GM10266 (cell line): ENCODE data around the gene BRMS1.
A peak's percentile ranks its signal among the peaks of the same experiment; 100 is the strongest.

ENCODE experiments used
- DNase-seq: peaks from one replicate; pipeline ENCODE4 v3.0.0; 2012; ENCODE audit errors: extremely low spot score
- CTCF ChIP-seq: IDR thresholded peaks from 2 replicates; pipeline ENCODE4 v1.5.1; 2012; ENCODE audit warnings: mild to moderate bottlenecking, low read depth; ENCODE audit not compliant: control insufficient read depth, insufficient read depth; ENCODE audit errors: missing control alignments

BRMS1 gene

GRCh38 chr11:66365711-66366619, 21.1 kb upstream of the BRMS1 start:
- peak; percentile 7 for DNase-seq
- TF ChIP-seq CTCF: no peak

GRCh38 chr11:66365166-66365565, 20.3 kb upstream of the BRMS1 start:
- no peak for DNase-seq
- no peak for TF ChIP-seq CTCF

GRCh38 chr11:66363805-66364535, 19.1 kb upstream of the BRMS1 start:
- TF ChIP-seq CTCF: peak; percentile 87
- DNase-seq: peak; percentile 81

- TF ChIP-seq CTCF: no peak
- no peak for DNase-seq
These were observed 18.3 kb upstream of the BRMS1 start for GRCh38 chr11:66363187-66363601.

GRCh38 chr11:66362481-66363147, 17.7 kb upstream of the BRMS1 start:
- no peak for DNase-seq

GRCh38 chr11:66361502-66361941, 16.6 kb upstream of the BRMS1 start:
- DNase-seq: no peak
- no peak for TF ChIP-seq CTCF

More at GRCh38 chr11:66362481-66363147, 17.7 kb upstream of the BRMS1 start:
- no peak for TF ChIP-seq CTCF
